Uterus (tissue), 2 donors: ENCODE measurements around the gene GRM5.
"Not testable (repeated sequence)": the region's sequence is repeated elsewhere in the genome, so short reads cannot be mapped to it uniquely, and the experiment has no call there.

Experiments used
- CTCF ChIP-seq, 4 experiments: fragments of 200-600 bp in 2 of 4; fragments of 450-650 bp in 2 of 4; sonication (generic) in 2 of 4; IDR thresholded peaks; one replicate each; pipeline ENCODE4 v1.5.1; 2016 to 2019; ENCODE audit warnings: antibody characterized with exemption in 4 of 4, mild to moderate bottlenecking in 2 of 4, moderate library complexity in 1 of 4
- POLR2A ChIP-seq, 2 donors: fragments of 450-650 bp; IDR thresholded peaks; one replicate each; pipeline ENCODE4 v1.6.1; 2016; ENCODE audit warnings: antibody characterized with exemption in 2 of 2, mild to moderate bottlenecking in 1 of 2, moderate library complexity in 1 of 2

DNA sequence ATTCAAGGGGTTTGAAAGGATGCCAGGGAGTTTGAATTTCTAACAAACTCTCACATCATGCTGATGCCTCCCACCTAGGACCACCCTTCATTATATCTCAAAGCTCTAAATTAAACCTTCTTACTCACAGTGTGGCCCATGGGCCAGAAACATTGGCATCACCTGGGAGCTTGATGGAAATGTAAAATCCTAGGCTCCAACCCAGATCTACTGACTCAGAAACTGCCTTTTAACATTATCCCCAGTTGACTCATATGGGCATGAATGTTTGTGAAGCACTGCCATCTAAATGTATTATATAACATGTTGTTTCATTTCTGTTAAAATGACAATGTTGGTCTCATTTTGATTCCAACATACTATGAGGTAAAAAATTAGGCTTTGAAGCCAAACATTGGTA lies 90.3 kb downstream of the GRM5 start:
- not testable (repeated sequence) for TF ChIP-seq CTCF, POLR2A (IDR thresholded peaks at IDR 0.05)
